ENCODE measurements around the gene TAGLN.

Gene TAGLN

GRCh38 chr11:117220999-117221774 lies 22.0 kb downstream of the TAGLN start:
- DNase-seq (ENCODE audit: low spot score) (no peak), ATAC-seq (ENCODE audit: low read depth) (no peak)
- Histone ChIP-seq H3K4me1 (ENCODE audit: insufficient read depth, poor library complexity, severe bottlenecking) (no peaks in the 10 kb centered on the region), H3K27ac (ENCODE audit: poor library complexity, severe bottlenecking) (peak overlapping the region; percentile 19), H3K36me3 (ENCODE audit: low read depth) (peaks cover 51% of the 10 kb centered on the region), H3K27me3 (ENCODE audit: insufficient read depth, poor library complexity, severe bottlenecking) (no peaks in the 10 kb centered on the region), H3K4me3 (ENCODE audit: severe bottlenecking) (no peak overlapping the region), H3K9me3 (ENCODE audit: severe bottlenecking) (no peaks in the 10 kb centered on the region)
- TF ChIP-seq CTCF (IDR thresholded peaks at IDR 0.05; ENCODE audit: poor library complexity, severe bottlenecking) = no peak

GRCh38 chr11:117221775-117222517 lies 22.8 kb downstream of the TAGLN start:
- DNase-seq (ENCODE audit: low spot score) = peak; percentile 27
- Histone ChIP-seq H3K4me3 (ENCODE audit: severe bottlenecking) (no peak overlapping the region), H3K9me3 (ENCODE audit: severe bottlenecking) (no peaks in the 10 kb centered on the region), H3K27ac (ENCODE audit: poor library complexity, severe bottlenecking) (peak overlapping the region; percentile 19), H3K4me1 (ENCODE audit: insufficient read depth, poor library complexity, severe bottlenecking) (no peaks in the 10 kb centered on the region), H3K27me3 (ENCODE audit: insufficient read depth, poor library complexity, severe bottlenecking) (no peaks in the 10 kb centered on the region), H3K36me3 (ENCODE audit: low read depth) (peaks cover 54% of the 10 kb centered on the region)
- no peak for TF ChIP-seq CTCF (IDR thresholded peaks at IDR 0.05; ENCODE audit: poor library complexity, severe bottlenecking)
- peak; percentile 59 for ATAC-seq (ENCODE audit: low read depth)

GRCh38 chr11:117222991-117223740 lies 24.0 kb downstream of the TAGLN start:
- Histone ChIP-seq H3K27me3 (ENCODE audit: insufficient read depth, poor library complexity, severe bottlenecking) (no peaks in the 10 kb centered on the region), H3K36me3 (ENCODE audit: low read depth) (peaks cover 63% of the 10 kb centered on the region), H3K4me1 (ENCODE audit: insufficient read depth, poor library complexity, severe bottlenecking) (no peaks in the 10 kb centered on the region), H3K27ac (ENCODE audit: poor library complexity, severe bottlenecking) (no peak overlapping the region), H3K9me3 (ENCODE audit: severe bottlenecking) (no peaks in the 10 kb centered on the region), H3K4me3 (ENCODE audit: severe bottlenecking) (no peak overlapping the region)
- no peak for ATAC-seq (ENCODE audit: low read depth)
- TF ChIP-seq CTCF (IDR thresholded peaks at IDR 0.05; ENCODE audit: poor library complexity, severe bottlenecking) = no peak
- peak; percentile 12 for DNase-seq (ENCODE audit: low spot score)

- DNase-seq (ENCODE audit: low spot score) (peak; percentile 24), ATAC-seq (ENCODE audit: low read depth) (no peak)
- no peaks in the 10 kb centered on the region for H3K27me3 ChIP-seq (ENCODE audit: insufficient read depth, poor library complexity, severe bottlenecking)
- no peak for TF ChIP-seq CTCF (IDR thresholded peaks at IDR 0.05; ENCODE audit: poor library complexity, severe bottlenecking)
- H3K9me3 ChIP-seq (ENCODE audit: severe bottlenecking) = no peaks in the 10 kb centered on the region
- H3K36me3 ChIP-seq (ENCODE audit: low read depth) = peaks cover 57% of the 10 kb centered on the region
- no peak overlapping the region for H3K4me3 ChIP-seq (ENCODE audit: severe bottlenecking)
- no peak overlapping the region for H3K27ac ChIP-seq (ENCODE audit: poor library complexity, severe bottlenecking)
- H3K4me1 ChIP-seq (ENCODE audit: insufficient read depth, poor library complexity, severe bottlenecking) = no peaks in the 10 kb centered on the region
Measured at GRCh38 chr11:117223741-117224689, 24.8 kb downstream of the TAGLN start.

Measured in RWPE2 (cell line).